Endodermal cell (in vitro differentiated cells): Measurements from ENCODE around the gene LARP7. TPM values are rescaled to one million over a fixed set of nuclear protein-coding genes. Genes with fewer than 3 reads are reported as not detected.
A peak's percentile ranks its signal among the peaks of the same experiment; 100 is the strongest.
"Not testable (repeated sequence)": the region's sequence is repeated elsewhere in the genome, so short reads cannot be mapped to it uniquely, and the experiment has no call there.

ENCODE experiments used
- DNase-seq: peaks from one replicate; pipeline ENCODE4 v3.0.0-alpha.2; 2017
- H3K27ac ChIP-seq: 2 replicates; pipeline ENCODE4 v1.5.1; 2013; ENCODE audit warnings: mild to moderate bottlenecking, low read depth, low read length, moderate library complexity
- H3K27me3 ChIP-seq: 2 replicates; pipeline ENCODE4 v1.6.1; 2013; ENCODE audit warnings: mild to moderate bottlenecking, low read length, moderate library complexity; ENCODE audit not compliant: insufficient read depth, control insufficient read depth, poor library complexity, severe bottlenecking
- H3K36me3 ChIP-seq: 2 replicates; pipeline ENCODE4 v1.7.0; 2013; ENCODE audit warnings: mild to moderate bottlenecking, low read length, moderate library complexity; ENCODE audit not compliant: control insufficient read depth, insufficient read depth
- H3K4me1 ChIP-seq: one replicate; pipeline ENCODE4 v1.7.0; 2013; ENCODE audit warnings: low read length; ENCODE audit not compliant: control insufficient read depth, insufficient read depth
- H3K4me3 ChIP-seq: 2 replicates; pipeline ENCODE4 v1.5.1; 2013; ENCODE audit warnings: mild to moderate bottlenecking, low read length, moderate library complexity
- H3K9ac ChIP-seq: 2 replicates; pipeline ENCODE4 v1.6.1; 2013; ENCODE audit warnings: mild to moderate bottlenecking, low read length, moderate library complexity; ENCODE audit not compliant: poor library complexity, severe bottlenecking; ENCODE audit errors: extremely low read depth
- H3K9me3 ChIP-seq: 2 replicates; pipeline ENCODE4 v1.6.1; 2013; ENCODE audit warnings: mild to moderate bottlenecking, low read length, moderate library complexity; ENCODE audit not compliant: control insufficient read depth
- H3K27ac Mint-ChIP-seq: 2 replicates; pipeline ENCODE4 v1.8.0; 2020; ENCODE audit warnings: mixed read lengths
- H3K27me3 Mint-ChIP-seq: 2 replicates; pipeline ENCODE4 v1.8.0; 2021; ENCODE audit warnings: mild to moderate bottlenecking, mixed read lengths; ENCODE audit not compliant: insufficient read depth
- H3K36me3 Mint-ChIP-seq: 2 replicates; pipeline ENCODE4 v1.8.0; 2020; ENCODE audit warnings: low read depth, mixed read lengths
- H3K4me1 Mint-ChIP-seq: 2 replicates; pipeline ENCODE4 v1.8.0; 2020; ENCODE audit warnings: mixed read lengths
- H3K4me3 Mint-ChIP-seq: 2 replicates; pipeline ENCODE4 v1.8.0; 2020; ENCODE audit warnings: mild to moderate bottlenecking, moderate library complexity, mixed read lengths
- H3K9me3 Mint-ChIP-seq: 2 replicates; pipeline ENCODE4 v1.8.0; 2020; ENCODE audit warnings: mild to moderate bottlenecking, mixed read lengths
- CTCF ChIP-seq: fragments of 200-600 bp; sonication (generic); conservative IDR thresholded peaks from 2 replicates; pipeline ENCODE4 v1.5.0; 2021; ENCODE audit warnings: antibody characterized with exemption, mild to moderate bottlenecking
- WGBS, 2 experiments: methylation state at CpG; one replicate each; pipeline versions ENCODE4 v1.1.5 to v1.1.7; 2013; ENCODE audit warnings: missing lambda C conversion rate in 2 of 2, mixed read lengths in 1 of 2; ENCODE audit not compliant: insufficient coverage in 1 of 2, insufficient read length in 1 of 2; 5-methylcytosine and 5-hydroxymethylcytosine counted together
- total RNA-seq, 2 donors: library from RNA; stranded (reverse); fragmentation: NEBNext Ultra II Directional in 1 of 2; extraction: Animal tissue kit (Norgen Biotek cat#: 25700) in 1 of 2; gene quantifications; 2 replicates in 1 of 2; 3 replicates in 1 of 2; pipeline ENCODE4 v1.2.1, GENCODE V29; 2021

Gene LARP7
- total RNA-seq, 2 donors from 2014 or later, result 36.1 to 52.0 TPM

- TF ChIP-seq CTCF, result peak; percentile 79
- H3K4me3 Mint-ChIP-seq, result no peak overlapping the region
- H3K4me3 ChIP-seq, result no peak overlapping the region
- H3K36me3 Mint-ChIP-seq, result peaks cover 9% of the 10 kb centered on the region
- no peaks in the 10 kb centered on the region for H3K27me3 ChIP-seq
- DNase-seq, result no peak
- no peak overlapping the region for H3K27ac Mint-ChIP-seq
- H3K36me3 ChIP-seq, result peaks cover 15% of the 10 kb centered on the region
- WGBS, 2 experiments, result 30 to 46% methylated on average over 3 to 4 of the region's 4 CpGs
- no peaks in the 10 kb centered on the region for H3K9me3 Mint-ChIP-seq
- H3K4me1 ChIP-seq, result peaks cover 5% of the 10 kb centered on the region
- H3K27ac ChIP-seq, result no peak overlapping the region
- H3K27me3 Mint-ChIP-seq, result no peaks in the 10 kb centered on the region
- H3K9ac ChIP-seq, result no peak overlapping the region
- H3K4me1 Mint-ChIP-seq, result peaks cover 7% of the 10 kb centered on the region
- H3K9me3 ChIP-seq, result no peaks in the 10 kb centered on the region
Measured at GRCh38 chr4:112633477-112634235, 3.3 kb upstream of the LARP7 start.

GRCh38 chr4:112637552-112637866 is 566 bp downstream of the LARP7 start:
- Mint-ChIP-seq H3K4me3 (no peak overlapping the region), H3K36me3 (peaks cover 16% of the 10 kb centered on the region), H3K9me3 (no peaks in the 10 kb centered on the region), H3K27ac (no peak overlapping the region), H3K27me3 (no peaks in the 10 kb centered on the region), H3K4me1 (peaks cover 23% of the 10 kb centered on the region)
- Histone ChIP-seq H3K4me3 (peak overlapping the region; percentile 100), H3K27me3 (no peaks in the 10 kb centered on the region), H3K9me3 (no peaks in the 10 kb centered on the region), H3K27ac (peak overlapping the region; percentile 93), H3K4me1 (peaks cover 5% of the 10 kb centered on the region), H3K9ac (peak overlapping the region; percentile 92), H3K36me3 (peaks cover 9% of the 10 kb centered on the region)
- 1 to 5% methylated on average over 8 of the region's 8 CpGs for WGBS, 2 experiments
- no peak for TF ChIP-seq CTCF
- DNase-seq, result no peak

GRCh38 chr4:112642526-112642925 is 5.6 kb downstream of the LARP7 start:
- Histone ChIP-seq H3K36me3 (peaks cover 21% of the 10 kb centered on the region), H3K9ac (no peak overlapping the region), H3K4me1 (peaks cover 5% of the 10 kb centered on the region), H3K9me3 (no peaks in the 10 kb centered on the region), H3K27ac (no peak overlapping the region), H3K27me3 (no peaks in the 10 kb centered on the region), H3K4me3 (no peak overlapping the region)
- Mint-ChIP-seq H3K4me3 (no peak overlapping the region), H3K9me3 (peaks cover 5% of the 10 kb centered on the region), H3K36me3 (peaks cover 33% of the 10 kb centered on the region), H3K27me3 (no peaks in the 10 kb centered on the region), H3K27ac (no peak overlapping the region), H3K4me1 (peaks cover 29% of the 10 kb centered on the region)
- 90 to 100% methylated on average over 1 to 2 of the region's 2 CpGs for WGBS, 2 experiments
- DNase-seq, result no peak
- no peak for TF ChIP-seq CTCF

GRCh38 chr4:112644595-112645535 is 7.9 kb downstream of the LARP7 start:
- H3K27me3 ChIP-seq, H3K4me1 ChIP-seq, H3K27me3 Mint-ChIP-seq, H3K9me3 Mint-ChIP-seq, H3K27ac ChIP-seq, DNase-seq, H3K9me3 ChIP-seq: not testable (repeated sequence)
- H3K36me3 Mint-ChIP-seq, result peaks cover 34% of the 10 kb centered on the region
- H3K4me3 ChIP-seq, result peak overlapping the region; percentile 99
- peaks cover 26% of the 10 kb centered on the region for H3K36me3 ChIP-seq
- peaks cover 23% of the 10 kb centered on the region for H3K4me1 Mint-ChIP-seq
- peak overlapping the region; percentile 95 for H3K4me3 Mint-ChIP-seq
- peak overlapping the region; percentile 99 for H3K9ac ChIP-seq
- peak overlapping the region; percentile 99 for H3K27ac Mint-ChIP-seq
- WGBS, 2 experiments, result 62 to 84% methylated on average over 4 to 10 of the region's 10 CpGs
